Measurements from ENCODE around the gene KHNYN.

KHNYN gene

GRCh38 chr14:24401810-24402702 is 27.7 kb upstream of the KHNYN start:
- DNase-seq, result no peak

DNA sequence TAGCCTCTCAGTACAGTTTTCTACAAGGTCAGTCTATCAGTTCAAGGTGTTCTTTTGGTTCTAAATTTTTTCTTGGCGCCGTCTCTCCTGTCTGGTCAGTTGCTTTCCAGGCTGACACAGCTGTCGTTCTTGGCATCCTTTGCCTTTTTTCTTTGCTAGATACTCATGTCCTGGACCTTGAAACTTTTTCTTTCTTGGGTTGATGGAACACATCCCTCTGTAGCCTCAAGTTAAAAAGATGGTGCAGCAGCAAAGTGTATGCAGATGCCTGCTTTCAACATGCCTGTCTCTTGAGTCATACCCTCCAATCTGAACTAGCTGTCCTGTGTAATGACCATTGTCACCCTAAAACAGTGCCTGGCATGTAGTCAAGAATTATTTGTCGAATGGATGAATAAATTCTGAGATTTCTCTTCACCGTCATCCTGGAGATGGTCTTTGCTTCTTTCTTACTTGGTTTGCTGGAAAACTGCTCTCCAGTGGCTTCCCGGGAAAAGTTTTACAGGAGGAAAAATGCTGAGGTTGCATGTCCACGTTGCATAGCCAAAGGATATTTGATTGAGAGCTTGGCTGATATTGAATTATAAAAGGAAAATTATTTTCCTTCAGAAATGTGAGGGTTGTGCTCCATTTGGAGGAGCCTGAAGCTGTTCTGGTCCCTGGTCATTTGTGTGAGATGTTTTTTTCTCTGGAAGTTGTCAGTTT is 26.3 kb upstream of the KHNYN start:
- DNase-seq, result no peak

- DNase-seq, result no peak
Observed at GRCh38 chr14:24404814-24405213, 24.9 kb upstream of the KHNYN start.

DNA sequence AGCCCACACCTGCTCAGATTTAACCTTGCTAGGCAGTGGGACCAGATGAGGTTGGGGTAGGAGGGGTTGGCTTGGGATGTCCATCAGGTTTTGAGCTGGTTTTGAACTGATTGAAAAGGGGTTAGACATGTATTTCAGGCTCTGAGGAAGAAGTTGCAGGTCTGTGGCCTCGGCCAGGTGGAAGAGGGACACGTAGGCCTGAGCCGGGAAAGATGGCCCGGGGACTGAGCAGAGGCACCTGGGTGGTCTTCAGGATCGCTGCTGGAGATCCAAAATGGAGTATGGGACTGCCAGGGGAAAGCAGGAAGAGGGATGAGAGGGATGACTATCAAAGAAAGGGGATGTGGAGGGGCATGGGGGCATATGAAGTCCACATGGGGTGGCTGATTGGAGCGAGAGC is 23.3 kb upstream of the KHNYN start:
- DNase-seq, result no peak

- no peak for DNase-seq
Observed at GRCh38 chr14:24407608-24408325, 22.0 kb upstream of the KHNYN start.

DNA sequence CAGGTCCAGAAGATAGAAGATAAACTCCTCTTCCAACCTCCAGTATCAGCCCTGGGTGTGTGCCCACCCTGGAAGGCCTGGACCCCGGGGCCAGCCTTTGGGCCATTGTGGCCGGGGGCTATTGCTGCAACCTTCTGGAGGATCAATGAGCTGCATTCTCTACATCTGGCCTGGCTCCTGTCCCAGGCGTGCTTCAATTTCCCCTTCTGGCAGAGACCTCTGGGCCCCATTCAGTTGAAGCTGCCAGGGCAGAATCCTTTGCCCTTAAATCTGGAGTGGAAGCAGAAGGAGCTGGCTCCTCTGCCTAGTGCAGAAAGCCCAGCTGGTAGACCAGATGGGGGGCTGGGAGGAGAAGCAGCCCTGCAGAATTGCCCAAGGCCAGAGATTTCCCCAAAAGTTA is 21.0 kb upstream of the KHNYN start:
- no peak for DNase-seq

GRCh38 chr14:24409192-24409591 is 20.6 kb upstream of the KHNYN start:
- DNase-seq, result no peak

- DNase-seq, result no peak
Observed at GRCh38 chr14:24409956-24410355, 19.8 kb upstream of the KHNYN start.

DNA sequence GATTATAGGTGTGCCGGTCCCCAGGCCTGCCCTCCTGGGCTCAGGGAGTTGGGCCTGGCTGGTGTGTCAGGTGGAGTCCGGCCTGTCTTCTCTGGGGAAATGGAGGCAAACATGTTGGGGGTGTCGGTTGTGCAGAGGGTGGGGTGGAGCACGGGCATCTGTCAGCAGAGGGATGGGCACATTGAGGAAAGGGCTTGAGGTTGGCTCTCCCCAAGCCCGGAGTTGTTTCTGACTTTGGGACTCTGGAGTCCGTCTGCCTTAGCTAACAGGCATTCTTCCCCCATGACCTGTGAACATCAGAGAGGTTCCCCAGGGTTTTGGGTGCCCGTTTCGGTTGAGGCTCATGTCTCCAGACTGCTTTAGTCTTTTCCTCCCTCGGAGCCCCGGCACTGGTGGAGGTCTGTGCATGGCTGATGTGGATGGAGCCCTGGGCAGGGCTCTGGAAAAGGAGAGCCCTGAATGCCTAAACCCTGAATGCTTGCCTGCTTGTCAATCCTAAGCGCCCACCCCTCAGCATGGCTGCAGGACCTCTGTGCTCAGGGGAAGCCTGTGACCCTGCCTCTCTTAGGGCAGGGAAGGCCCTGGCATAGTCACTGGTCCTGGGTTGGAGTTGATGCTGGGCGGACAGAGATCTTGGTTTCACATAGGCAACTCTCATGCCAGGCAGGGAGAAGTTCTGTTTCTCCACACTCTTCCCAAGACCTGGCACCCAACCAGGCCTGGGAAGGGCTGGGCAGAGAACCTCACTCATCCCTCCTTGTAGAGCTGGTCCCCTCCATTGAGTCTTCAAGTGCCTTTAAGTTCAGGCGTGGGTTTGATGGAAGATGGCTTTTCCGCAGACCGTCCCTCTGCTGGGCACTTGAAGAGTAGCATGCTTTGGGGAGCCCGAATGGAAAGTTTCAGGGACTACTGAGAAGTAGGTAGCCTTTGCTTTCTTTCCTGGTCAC is 18.0 kb upstream of the KHNYN start:
- peak; percentile 3 for DNase-seq

DNA sequence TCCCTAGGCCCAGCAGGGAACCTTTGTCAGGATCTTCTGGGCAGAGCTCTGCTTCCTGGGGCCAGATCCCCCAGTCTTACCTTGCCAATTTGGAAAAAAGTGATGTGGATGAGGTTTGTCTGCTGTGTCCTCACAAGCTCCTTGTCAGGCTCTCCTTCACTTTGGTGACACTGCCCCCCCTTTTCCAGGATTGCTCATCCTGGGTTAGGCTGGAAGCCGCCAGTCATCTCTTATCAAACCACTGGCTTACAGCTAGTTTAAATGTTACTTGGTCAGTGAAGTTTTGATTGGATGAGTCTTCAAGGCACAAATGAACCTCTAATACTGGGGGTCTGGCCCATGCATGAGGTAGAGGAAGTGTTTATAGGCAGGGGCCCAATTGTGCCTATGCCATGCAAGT is 15.7 kb upstream of the KHNYN start:
- no peak for DNase-seq

DNA sequence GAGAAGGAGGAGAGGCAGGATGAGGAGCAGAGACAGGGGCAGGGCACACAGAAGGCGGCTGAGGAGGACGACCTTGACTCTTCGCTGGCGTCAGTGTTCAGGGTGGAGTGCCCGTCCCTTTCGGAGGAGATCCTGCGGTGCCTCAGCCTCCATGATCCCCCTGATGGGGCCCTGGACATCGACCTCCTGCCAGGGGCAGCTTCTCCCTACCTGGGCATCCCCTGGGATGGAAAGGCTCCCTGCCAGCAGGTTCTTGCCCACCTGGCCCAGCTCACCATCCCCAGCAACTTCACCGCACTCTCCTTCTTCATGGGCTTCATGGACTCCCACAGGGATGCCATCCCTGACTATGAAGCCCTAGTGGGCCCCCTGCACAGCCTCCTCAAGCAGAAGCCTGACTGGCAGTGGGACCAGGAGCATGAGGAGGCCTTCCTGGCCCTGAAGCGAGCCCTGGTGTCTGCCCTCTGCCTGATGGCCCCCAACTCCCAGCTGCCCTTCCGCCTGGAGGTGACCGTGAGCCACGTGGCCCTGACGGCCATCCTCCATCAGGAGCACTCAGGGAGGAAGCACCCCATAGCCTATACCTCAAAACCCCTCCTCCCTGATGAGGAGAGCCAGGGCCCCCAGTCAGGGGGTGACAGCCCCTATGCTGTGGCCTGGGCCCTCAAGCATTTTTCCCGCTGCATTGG is 14.9 kb upstream of the KHNYN start:
- no peak for DNase-seq

DNA sequence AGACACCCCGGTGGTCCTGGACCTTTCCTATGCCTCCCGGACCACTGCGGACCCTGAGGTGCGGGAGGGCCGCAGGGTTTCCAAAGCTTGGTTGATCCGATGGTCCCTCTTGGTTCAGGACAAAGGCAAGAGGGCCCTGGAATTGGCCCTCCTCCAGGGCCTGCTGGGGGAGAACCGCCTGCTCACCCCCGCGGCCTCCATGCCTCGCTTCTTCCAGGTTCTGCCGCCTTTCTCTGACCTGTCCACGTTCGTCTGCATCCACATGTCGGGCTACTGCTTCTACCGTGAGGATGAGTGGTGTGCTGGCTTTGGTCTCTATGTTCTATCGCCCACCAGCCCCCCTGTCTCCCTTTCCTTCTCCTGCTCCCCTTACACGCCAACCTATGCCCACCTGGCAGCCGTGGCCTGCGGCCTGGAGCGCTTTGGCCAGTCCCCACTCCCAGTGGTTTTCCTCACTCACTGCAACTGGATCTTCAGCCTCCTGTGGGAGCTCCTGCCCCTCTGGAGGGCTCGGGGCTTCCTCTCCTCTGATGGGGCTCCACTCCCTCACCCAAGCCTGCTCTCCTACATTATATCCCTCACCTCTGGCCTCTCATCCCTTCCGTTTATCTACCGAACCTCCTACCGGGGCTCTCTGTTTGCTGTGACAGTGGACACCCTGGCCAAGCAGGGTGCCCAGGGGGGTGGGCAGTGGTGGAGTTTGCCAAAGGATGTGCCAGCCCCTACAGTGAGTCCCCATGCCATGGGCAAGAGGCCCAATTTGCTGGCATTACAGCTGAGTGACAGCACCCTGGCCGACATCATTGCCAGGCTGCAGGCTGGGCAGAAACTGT is 14.1 kb upstream of the KHNYN start:
- DNase-seq, result no peak

GRCh38 chr14:24416254-24416931 is 13.4 kb upstream of the KHNYN start:
- DNase-seq, result no peak

- DNase-seq, result no peak
Observed at GRCh38 chr14:24416932-24417619, 12.7 kb upstream of the KHNYN start.

DNA sequence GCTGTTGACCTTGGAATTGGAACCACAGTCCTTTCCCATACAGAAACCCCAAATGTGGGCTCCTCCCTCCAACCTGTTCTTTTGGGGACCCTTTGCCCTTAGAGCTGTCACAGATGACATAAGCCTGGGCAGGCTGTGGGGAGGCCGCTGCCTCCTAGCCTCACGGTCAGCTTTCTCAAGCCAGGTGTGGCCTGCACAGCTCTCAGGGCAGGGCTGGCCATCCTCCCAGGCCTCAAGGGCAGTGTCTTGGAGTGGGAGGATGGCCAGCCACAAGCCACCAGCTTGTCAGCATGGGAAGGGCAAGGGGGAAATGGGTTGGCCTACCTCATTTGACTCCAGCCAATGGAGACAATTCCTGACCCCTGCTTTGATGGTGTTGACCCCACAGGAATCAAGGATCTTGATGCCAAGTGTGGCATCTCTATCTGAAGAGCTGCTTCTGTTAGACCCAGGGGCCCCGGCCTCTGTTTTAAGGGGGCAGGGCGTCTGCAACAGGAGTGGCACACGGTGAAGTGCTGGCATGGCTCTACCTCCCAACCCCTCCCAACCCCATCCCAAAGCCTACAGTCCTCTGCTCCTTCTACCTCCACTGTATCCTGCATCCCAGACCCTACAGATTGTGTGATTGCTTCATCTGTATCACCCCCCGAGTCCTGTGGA is 11.8 kb upstream of the KHNYN start:
- no peak for DNase-seq

- DNase-seq, result no peak
Observed at GRCh38 chr14:24418492-24418873, 11.3 kb upstream of the KHNYN start.

GRCh38 chr14:24422261-24422660 is 7.5 kb upstream of the KHNYN start:
- no peak for DNase-seq

DNA sequence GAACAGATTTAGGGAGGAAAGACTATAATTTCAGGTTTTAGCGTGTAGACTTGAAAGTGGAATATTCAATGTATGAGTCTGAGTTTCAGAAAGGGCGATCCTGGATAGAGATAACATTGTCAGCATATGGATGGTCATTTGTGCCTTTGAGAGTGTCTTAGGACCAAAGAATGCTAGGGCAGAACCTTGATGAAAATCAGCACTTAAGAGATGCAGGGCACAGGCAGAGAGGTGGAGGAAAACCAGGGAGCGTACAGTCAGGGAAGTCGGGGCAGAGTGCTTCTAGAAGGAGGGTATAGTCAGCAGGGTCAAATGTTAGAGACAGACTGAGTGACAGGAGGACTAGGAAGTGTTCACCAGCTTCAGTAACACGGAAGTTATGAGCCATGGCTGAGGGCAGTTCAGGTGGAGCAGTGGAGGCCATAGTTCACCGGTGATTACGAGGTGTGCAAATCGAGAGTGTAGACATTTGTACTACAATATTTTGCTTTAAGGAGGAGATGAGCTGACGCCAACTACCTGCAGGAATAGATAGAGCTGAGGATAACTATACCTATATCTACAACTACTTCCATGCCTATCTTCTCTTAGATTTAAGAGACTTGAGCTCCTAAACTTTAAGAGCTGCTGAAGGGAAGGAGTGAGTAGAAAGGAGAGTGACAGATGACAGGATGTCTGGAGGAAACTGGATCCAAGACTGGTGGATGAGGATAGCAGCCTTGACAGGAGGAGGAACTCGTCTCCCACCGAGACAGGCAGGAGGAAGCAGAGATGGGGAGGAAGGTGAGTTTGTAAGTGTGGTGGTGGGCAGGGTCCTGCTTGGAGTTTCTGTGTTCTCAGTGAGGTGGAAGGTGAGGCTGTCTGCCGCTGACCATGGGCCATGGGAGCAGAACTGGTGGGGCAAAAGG is 6.8 kb upstream of the KHNYN start:
- no peak for DNase-seq

Data from stimulated activated naive CD4-positive, alpha-beta T cell treated with Interleukin-2 at 50 U/mL for 16 hours (primary cell).